ENCODE results near the gene AGBL5. TPM values are rescaled to one million over a fixed set of nuclear protein-coding genes. Genes with fewer than 3 reads are reported as not detected.

Gene AGBL5
- total and polyA plus RNA-seq, 9 of the 15 experiments (the other 6 are each of a cell fraction or from before 2014, with no cell fraction given), result 3.3 to 52.7 (median 26.2) TPM

DNA sequence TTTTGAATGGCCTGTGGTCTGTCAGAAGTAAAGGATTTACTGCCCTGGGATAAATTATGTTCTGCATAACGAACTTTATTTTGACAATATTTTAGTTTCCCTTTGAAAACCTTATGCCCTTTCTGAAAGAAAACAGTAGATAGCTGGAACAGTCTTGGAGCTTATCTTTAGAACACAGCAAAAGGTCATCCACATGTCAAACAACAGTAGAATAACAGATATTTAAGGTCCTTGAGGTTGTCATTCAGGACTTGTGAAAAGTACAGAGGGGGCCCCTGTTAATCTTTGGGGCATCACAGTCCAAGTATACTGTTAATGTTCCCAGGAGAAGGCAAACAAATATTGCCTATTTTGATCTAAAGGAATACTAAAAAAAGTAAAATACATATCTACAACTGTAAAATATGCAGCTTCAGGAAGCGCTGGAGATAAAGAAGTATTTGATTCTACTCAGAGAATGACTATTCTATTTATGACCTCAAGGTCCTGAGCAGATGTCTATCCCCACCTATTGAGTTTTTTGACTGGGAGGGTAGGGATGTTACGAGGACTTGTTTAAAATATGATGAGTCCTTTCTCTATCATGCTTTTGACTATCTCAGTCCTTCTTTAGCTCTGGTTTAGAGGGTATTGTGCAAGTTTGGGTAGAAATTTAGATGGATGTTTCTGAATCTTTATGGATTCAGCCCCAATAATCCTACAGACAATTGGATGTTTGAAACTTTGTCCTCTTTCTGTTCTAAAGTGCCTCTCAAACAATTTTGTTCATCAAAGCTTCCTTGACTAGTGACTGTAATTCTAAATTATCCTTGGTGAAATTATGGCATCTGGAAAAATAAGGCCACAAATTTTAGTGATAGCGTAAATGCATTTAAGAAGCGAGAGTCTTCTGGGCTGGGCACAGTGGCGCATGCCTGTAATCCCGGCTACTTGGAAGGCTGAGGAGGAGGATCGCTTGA lies 43.8 kb upstream of the AGBL5 start (continued):
- no peak for TF ChIP-seq POLR2B (IDR thresholded peaks at IDR 0.05; ENCODE audit: low read depth, partially characterized antibody)
- peak in 1 of 2 experiments; percentile 59; a peak in 1 of 4 replicates for TF ChIP-seq ETV6 (IDR thresholded peaks at IDR 0.05; ENCODE audit: borderline replicate concordance in 1 of 2, low read depth in 2 of 2, low read length in 1 of 2)
- no peak for TF ChIP-seq ETV6 (CRISPR knock-in tag; IDR thresholded peaks at IDR 0.05; ENCODE audit: borderline replicate concordance)
- TF ChIP-seq ZNF75A (CRISPR knock-in tag; IDR thresholded peaks at IDR 0.05), result peak; percentile 57; the same call in 1 of the 2 replicates
- TF ChIP-seq MXI1 (IDR thresholded peaks at IDR 0.05; ENCODE audit: low read depth, low read length), result 0 out of 2 replicates have a peak, but pooled peaks have one; percentile 36
- TF ChIP-seq GATA2 (CRISPR knock-in tag; IDR thresholded peaks at IDR 0.05), result peak; percentile 56
- peak; percentile 64; the same call in 1 of the 2 replicates for TF ChIP-seq POLR2H (tag; IDR thresholded peaks at IDR 0.05; ENCODE audit: low read depth)
- TF ChIP-seq NCOA1 (IDR thresholded peaks at IDR 0.05; ENCODE audit: low read depth), result peak; percentile 73
- TF ChIP-seq KLF16 (IDR thresholded peaks at IDR 0.05), result peak; percentile 81
- TF ChIP-seq CBX2 (IDR thresholded peaks at IDR 0.05; ENCODE audit: insufficient read depth, low read length, poor library complexity, severe bottlenecking), result no peak
- peak; percentile 3; the same call in 1 of the 2 replicates for TF ChIP-seq KAT7 (CRISPR knock-in tag; IDR thresholded peaks at IDR 0.05; ENCODE audit: borderline replicate concordance)
- TF ChIP-seq TCF3 (CRISPR knock-in tag; IDR thresholded peaks at IDR 0.05), result peak; percentile 86
- peak; percentile 1 for TF ChIP-seq SMARCB1 (IDR thresholded peaks at IDR 0.05; ENCODE audit: insufficient read length, low read depth)
- TF ChIP-seq, protein P1, sequence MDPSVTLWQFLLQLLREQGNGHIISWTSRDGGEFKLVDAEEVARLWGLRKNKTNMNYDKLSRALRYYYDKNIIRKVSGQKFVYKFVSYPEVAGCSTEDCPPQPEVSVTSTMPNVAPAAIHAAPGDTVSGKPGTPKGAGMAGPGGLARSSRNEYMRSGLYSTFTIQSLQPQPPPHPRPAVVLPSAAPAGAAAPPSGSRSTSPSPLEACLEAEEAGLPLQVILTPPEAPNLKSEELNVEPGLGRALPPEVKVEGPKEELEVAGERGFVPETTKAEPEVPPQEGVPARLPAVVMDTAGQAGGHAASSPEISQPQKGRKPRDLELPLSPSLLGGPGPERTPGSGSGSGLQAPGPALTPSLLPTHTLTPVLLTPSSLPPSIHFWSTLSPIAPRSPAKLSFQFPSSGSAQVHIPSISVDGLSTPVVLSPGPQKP (CRISPR knock-in tag; IDR thresholded peaks at IDR 0.05), result no peak
- TF ChIP-seq, protein P2, sequence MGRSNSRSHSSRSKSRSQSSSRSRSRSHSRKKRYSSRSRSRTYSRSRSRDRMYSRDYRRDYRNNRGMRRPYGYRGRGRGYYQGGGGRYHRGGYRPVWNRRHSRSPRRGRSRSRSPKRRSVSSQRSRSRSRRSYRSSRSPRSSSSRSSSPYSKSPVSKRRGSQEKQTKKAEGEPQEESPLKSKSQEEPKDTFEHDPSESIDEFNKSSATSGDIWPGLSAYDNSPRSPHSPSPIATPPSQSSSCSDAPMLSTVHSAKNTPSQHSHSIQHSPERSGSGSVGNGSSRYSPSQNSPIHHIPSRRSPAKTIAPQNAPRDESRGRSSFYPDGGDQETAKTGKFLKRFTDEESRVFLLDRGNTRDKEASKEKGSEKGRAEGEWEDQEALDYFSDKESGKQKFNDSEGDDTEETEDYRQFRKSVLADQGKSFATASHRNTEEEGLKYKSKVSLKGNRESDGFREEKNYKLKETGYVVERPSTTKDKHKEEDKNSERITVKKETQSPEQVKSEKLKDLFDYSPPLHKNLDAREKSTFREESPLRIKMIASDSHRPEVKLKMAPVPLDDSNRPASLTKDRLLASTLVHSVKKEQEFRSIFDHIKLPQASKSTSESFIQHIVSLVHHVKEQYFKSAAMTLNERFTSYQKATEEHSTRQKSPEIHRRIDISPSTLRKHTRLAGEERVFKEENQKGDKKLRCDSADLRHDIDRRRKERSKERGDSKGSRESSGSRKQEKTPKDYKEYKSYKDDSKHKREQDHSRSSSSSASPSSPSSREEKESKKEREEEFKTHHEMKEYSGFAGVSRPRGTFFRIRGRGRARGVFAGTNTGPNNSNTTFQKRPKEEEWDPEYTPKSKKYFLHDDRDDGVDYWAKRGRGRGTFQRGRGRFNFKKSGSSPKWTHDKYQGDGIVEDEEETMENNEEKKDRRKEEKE (IDR thresholded peaks at IDR 0.05; ENCODE audit: borderline replicate concordance in 1 of 2, control insufficient read depth in 1 of 2, low read depth in 2 of 2, low read length in 1 of 2), result no peak
- peak; percentile 96 for TF ChIP-seq EP300 (IDR thresholded peaks at IDR 0.05; ENCODE audit: low read length)
- TF ChIP-seq TRIM24 (IDR thresholded peaks at IDR 0.05), result peak; percentile 21 to 52; a peak in 2 of 4 replicates
- peak; percentile 74 for TF ChIP-seq FOSL1 (tag; conservative IDR thresholded peaks at IDR 0.05)
- no peak for TF ChIP-seq ATF1 (CRISPR knock-in tag; IDR thresholded peaks at IDR 0.05)
- peak; percentile 32; the same call in 1 of the 2 replicates for TF ChIP-seq ATF1 (tag; IDR thresholded peaks at IDR 0.05)
- TF ChIP-seq, protein P3, sequence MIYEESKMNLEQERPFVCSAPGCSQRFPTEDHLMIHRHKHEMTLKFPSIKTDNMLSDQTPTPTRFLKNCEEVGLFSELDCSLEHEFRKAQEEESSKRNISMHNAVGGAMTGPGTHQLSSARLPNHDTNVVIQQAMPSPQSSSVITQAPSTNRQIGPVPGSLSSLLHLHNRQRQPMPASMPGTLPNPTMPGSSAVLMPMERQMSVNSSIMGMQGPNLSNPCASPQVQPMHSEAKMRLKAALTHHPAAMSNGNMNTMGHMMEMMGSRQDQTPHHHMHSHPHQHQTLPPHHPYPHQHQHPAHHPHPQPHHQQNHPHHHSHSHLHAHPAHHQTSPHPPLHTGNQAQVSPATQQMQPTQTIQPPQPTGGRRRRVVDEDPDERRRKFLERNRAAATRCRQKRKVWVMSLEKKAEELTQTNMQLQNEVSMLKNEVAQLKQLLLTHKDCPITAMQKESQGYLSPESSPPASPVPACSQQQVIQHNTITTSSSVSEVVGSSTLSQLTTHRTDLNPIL (CRISPR knock-in tag; IDR thresholded peaks at IDR 0.05), result no peak
- TF ChIP-seq SIN3B (IDR thresholded peaks at IDR 0.05; ENCODE audit: low read depth), result no peak
- TF ChIP-seq DMBX1 (CRISPR knock-in tag; IDR thresholded peaks at IDR 0.05; ENCODE audit: borderline replicate concordance), result 0 out of 2 replicates have a peak, but pooled peaks have one; percentile 24
